K562 (cell line): Measurements from ENCODE around the gene RSF1.

Experiments
- CHD4 ChIP-seq: fragments of 200-600 bp; sonication (generic); IDR thresholded peaks from 3 replicates; pipeline ENCODE4 v1.6.1; 2012; ENCODE audit warnings: low read depth, mild to moderate bottlenecking, mixed read lengths, low read length, inconsistent platforms; ENCODE audit not compliant: insufficient read depth, insufficient replicate concordance, poor library complexity, severe bottlenecking
- CREB1 ChIP-seq, 2 experiments: sonication (generic) in 1 of 2; formaldehyde crosslinking in 1 of 2; IDR thresholded peaks; 2 replicates each; pipeline versions ENCODE4 v1.6.1 to v1.8.0; 2012 to 2022; ENCODE audit warnings: inconsistent platforms in 1 of 2, mild to moderate bottlenecking in 1 of 2, missing genetic modification reagents in 1 of 2, moderate library complexity in 1 of 2
- EZH2 ChIP-seq: IDR thresholded peaks from 2 replicates; pipeline ENCODE4 v1.6.1; 2012; ENCODE audit warnings: low read depth, mild to moderate bottlenecking, inconsistent platforms, low read length, borderline replicate concordance
- KDM1A ChIP-seq, 2 experiments: fragments of 450-650 bp; IDR thresholded peaks; 2 replicates each; pipeline ENCODE4 v1.6.1; 2016; ENCODE audit warnings: mild to moderate bottlenecking in 2 of 2
- POLR2A ChIP-seq: fragments of 450-650 bp; conservative IDR thresholded peaks from 2 replicates; pipeline ENCODE4 v1.6.1; 2016
- SIX5 ChIP-seq, 2 experiments: IDR thresholded peaks; 2 replicates each; pipeline ENCODE4 v1.6.1; 2011; ENCODE audit warnings: low read length in 2 of 2, borderline replicate concordance in 1 of 2, low read depth in 1 of 2, mild to moderate bottlenecking in 1 of 2, moderate library complexity in 1 of 2; ENCODE audit not compliant: insufficient read depth in 1 of 2
- SMAD1 ChIP-seq: fragments of 150-350 bp; IDR thresholded peaks from 2 replicates; pipeline ENCODE4 v1.6.1; 2014; ENCODE audit warnings: low read length, low read depth; ENCODE audit not compliant: partially characterized antibody
- SMARCA5 ChIP-seq: fragments of 450-650 bp; IDR thresholded peaks from 2 replicates; pipeline ENCODE4 v1.6.1; 2016
- TF ChIP-seq, protein P1 (sequence below), 3 experiments: IDR thresholded peaks in 2 of 3; conservative IDR thresholded peaks in 1 of 3; 2 replicates each; pipeline ENCODE4 v1.5.1; 2011 to 2012; ENCODE audit warnings: low read length in 3 of 3, mild to moderate bottlenecking in 3 of 3, control low read depth in 2 of 3, improper control_type of control experiment in 1 of 3, inconsistent platforms in 1 of 3, low read depth in 1 of 3, mixed read lengths in 1 of 3, moderate library complexity in 1 of 3; ENCODE audit not compliant: insufficient read depth in 2 of 3
- TF ChIP-seq, protein P2 (sequence below): fragments of 450-650 bp; formaldehyde crosslinking; IDR thresholded peaks from 2 replicates; pipeline ENCODE4 v1.4.0; 2020; ENCODE audit warnings: mild to moderate bottlenecking, moderate library complexity
- TF ChIP-seq, protein P3 (sequence below): fragments of 450-650 bp; IDR thresholded peaks from 2 replicates; pipeline ENCODE4 v1.6.1; 2016; ENCODE audit warnings: borderline replicate concordance
- TF ChIP-seq, protein P4 (sequence below): fragments of 450-650 bp; IDR thresholded peaks from one replicate; pipeline ENCODE4 v1.6.1; 2018; ENCODE audit warnings: mild to moderate bottlenecking, moderate library complexity; ENCODE audit not compliant: partially characterized antibody
- TF ChIP-seq, protein P5 (sequence below): sonication (generic); formaldehyde crosslinking; IDR thresholded peaks from 2 replicates; pipeline ENCODE4 v1.8.1; 2022; ENCODE audit warnings: missing genetic modification reagents

DNA sequence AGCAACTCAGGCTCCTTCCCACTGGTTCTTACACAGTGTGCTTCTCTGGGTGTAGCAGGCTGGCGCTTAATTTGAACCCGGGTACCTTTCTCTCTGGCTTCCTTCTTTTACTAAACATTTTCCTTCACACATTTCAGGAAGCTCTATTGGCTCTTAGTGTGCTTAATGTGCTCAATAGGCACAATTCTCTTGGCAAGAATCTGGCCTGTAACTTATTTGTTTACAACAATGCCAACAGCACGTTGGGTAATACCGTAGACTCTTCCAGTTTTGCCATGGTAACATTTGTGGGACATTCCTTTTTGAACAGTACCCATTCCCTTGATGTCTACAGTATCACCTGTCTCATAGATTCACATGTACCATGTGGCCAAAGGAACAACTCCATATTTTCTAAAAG lies 48.2 kb upstream of the RSF1 start:
- TF ChIP-seq, protein P1, sequence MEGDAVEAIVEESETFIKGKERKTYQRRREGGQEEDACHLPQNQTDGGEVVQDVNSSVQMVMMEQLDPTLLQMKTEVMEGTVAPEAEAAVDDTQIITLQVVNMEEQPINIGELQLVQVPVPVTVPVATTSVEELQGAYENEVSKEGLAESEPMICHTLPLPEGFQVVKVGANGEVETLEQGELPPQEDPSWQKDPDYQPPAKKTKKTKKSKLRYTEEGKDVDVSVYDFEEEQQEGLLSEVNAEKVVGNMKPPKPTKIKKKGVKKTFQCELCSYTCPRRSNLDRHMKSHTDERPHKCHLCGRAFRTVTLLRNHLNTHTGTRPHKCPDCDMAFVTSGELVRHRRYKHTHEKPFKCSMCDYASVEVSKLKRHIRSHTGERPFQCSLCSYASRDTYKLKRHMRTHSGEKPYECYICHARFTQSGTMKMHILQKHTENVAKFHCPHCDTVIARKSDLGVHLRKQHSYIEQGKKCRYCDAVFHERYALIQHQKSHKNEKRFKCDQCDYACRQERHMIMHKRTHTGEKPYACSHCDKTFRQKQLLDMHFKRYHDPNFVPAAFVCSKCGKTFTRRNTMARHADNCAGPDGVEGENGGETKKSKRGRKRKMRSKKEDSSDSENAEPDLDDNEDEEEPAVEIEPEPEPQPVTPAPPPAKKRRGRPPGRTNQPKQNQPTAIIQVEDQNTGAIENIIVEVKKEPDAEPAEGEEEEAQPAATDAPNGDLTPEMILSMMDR (IDR thresholded peaks at IDR 0.05 in 2 of 3, conservative IDR thresholded peaks at IDR 0.05 in 1 of 3; ENCODE audit: insufficient read depth in 2 of 3, low read depth in 1 of 3, low read length in 3 of 3): no peak
- TF ChIP-seq POLR2A (no peak), SIX5 (IDR thresholded peaks at IDR 0.05; ENCODE audit: borderline replicate concordance in 1 of 2, insufficient read depth in 1 of 2, low read depth in 1 of 2, low read length in 2 of 2) (no peak), CHD4 (no peak), SMAD1 (no peak), SMARCA5 (no peak), EZH2 (no peak), KDM1A (IDR thresholded peaks at IDR 0.05) (no peak), CREB1 (IDR thresholded peaks at IDR 0.05) (no peak), CREB1 (CRISPR knock-in tag; IDR thresholded peaks at IDR 0.05) (no peak)
- TF ChIP-seq, protein P2, sequence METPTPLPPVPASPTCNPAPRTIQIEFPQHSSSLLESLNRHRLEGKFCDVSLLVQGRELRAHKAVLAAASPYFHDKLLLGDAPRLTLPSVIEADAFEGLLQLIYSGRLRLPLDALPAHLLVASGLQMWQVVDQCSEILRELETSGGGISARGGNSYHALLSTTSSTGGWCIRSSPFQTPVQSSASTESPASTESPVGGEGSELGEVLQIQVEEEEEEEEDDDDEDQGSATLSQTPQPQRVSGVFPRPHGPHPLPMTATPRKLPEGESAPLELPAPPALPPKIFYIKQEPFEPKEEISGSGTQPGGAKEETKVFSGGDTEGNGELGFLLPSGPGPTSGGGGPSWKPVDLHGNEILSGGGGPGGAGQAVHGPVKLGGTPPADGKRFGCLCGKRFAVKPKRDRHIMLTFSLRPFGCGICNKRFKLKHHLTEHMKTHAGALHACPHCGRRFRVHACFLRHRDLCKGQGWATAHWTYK (CRISPR knock-in tag): no peak
- TF ChIP-seq, protein P3, sequence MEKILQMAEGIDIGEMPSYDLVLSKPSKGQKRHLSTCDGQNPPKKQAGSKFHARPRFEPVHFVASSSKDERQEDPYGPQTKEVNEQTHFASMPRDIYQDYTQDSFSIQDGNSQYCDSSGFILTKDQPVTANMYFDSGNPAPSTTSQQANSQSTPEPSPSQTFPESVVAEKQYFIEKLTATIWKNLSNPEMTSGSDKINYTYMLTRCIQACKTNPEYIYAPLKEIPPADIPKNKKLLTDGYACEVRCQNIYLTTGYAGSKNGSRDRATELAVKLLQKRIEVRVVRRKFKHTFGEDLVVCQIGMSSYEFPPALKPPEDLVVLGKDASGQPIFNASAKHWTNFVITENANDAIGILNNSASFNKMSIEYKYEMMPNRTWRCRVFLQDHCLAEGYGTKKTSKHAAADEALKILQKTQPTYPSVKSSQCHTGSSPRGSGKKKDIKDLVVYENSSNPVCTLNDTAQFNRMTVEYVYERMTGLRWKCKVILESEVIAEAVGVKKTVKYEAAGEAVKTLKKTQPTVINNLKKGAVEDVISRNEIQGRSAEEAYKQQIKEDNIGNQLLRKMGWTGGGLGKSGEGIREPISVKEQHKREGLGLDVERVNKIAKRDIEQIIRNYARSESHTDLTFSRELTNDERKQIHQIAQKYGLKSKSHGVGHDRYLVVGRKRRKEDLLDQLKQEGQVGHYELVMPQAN: no peak
- TF ChIP-seq, protein P4, sequence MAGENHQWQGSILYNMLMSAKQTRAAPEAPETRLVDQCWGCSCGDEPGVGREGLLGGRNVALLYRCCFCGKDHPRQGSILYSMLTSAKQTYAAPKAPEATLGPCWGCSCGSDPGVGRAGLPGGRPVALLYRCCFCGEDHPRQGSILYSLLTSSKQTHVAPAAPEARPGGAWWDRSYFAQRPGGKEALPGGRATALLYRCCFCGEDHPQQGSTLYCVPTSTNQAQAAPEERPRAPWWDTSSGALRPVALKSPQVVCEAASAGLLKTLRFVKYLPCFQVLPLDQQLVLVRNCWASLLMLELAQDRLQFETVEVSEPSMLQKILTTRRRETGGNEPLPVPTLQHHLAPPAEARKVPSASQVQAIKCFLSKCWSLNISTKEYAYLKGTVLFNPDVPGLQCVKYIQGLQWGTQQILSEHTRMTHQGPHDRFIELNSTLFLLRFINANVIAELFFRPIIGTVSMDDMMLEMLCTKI: no peak
- TF ChIP-seq, protein P5, sequence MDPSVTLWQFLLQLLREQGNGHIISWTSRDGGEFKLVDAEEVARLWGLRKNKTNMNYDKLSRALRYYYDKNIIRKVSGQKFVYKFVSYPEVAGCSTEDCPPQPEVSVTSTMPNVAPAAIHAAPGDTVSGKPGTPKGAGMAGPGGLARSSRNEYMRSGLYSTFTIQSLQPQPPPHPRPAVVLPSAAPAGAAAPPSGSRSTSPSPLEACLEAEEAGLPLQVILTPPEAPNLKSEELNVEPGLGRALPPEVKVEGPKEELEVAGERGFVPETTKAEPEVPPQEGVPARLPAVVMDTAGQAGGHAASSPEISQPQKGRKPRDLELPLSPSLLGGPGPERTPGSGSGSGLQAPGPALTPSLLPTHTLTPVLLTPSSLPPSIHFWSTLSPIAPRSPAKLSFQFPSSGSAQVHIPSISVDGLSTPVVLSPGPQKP (CRISPR knock-in tag): no peak
